Natural killer cell (primary cell): ENCODE results near the gene C16orf87. TPM values are rescaled to one million over a fixed set of nuclear protein-coding genes. Genes with fewer than 3 reads are reported as not detected.

Source experiments
- ATAC-seq, 3 donors: fragments of 150-1000 bp in 2 of 3; fragments of 200-7000 bp in 1 of 3; cut with Tn5 transposase; 1 replicate in 1 of 3; 2 replicates in 2 of 3; pipeline ENCODE4 v1.10.0; 2021; ENCODE audit warnings: mild to moderate bottlenecking in 2 of 3, moderate library complexity in 2 of 3
- DNase-seq, 2 donors: peaks; one replicate each; pipeline versions ENCODE4 v3.0.0 to v3.0.0-alpha.2; 2013 to 2021; ENCODE audit warnings: mixed read lengths in 1 of 2
- H3K27ac ChIP-seq: one replicate; pipeline ENCODE4 v1.5.1; 2013; ENCODE audit warnings: mild to moderate bottlenecking, low read length
- H3K27me3 ChIP-seq: one replicate; pipeline ENCODE4 v1.6.1; 2013; ENCODE audit warnings: low read length; ENCODE audit not compliant: control insufficient read depth, insufficient read depth
- H3K36me3 ChIP-seq: one replicate; pipeline ENCODE4 v1.6.1; 2013; ENCODE audit warnings: low read length; ENCODE audit not compliant: control insufficient read depth, insufficient read depth
- H3K4me1 ChIP-seq: one replicate; pipeline ENCODE4 v1.6.1; 2013; ENCODE audit warnings: low read length; ENCODE audit not compliant: control insufficient read depth, insufficient read depth
- H3K4me3 ChIP-seq: one replicate; pipeline ENCODE4 v1.5.1; 2013; ENCODE audit warnings: low read length
- H3K9me3 ChIP-seq: one replicate; pipeline ENCODE4 v1.6.1; 2013; ENCODE audit warnings: low read length; ENCODE audit not compliant: control insufficient read depth, insufficient read depth
- H3K27ac Mint-ChIP-seq, 2 donors: one replicate each; pipeline ENCODE4 v1.8.0; 2022; ENCODE audit warnings: mild to moderate bottlenecking in 2 of 2, mixed read lengths in 2 of 2, moderate library complexity in 1 of 2
- H3K27me3 Mint-ChIP-seq, 2 donors: one replicate each; pipeline ENCODE4 v1.8.0; 2022; ENCODE audit warnings: low read depth in 2 of 2, mixed read lengths in 2 of 2
- H3K36me3 Mint-ChIP-seq: one replicate; pipeline ENCODE4 v1.8.0; 2022; ENCODE audit warnings: mixed read lengths
- H3K4me1 Mint-ChIP-seq, 2 donors: one replicate each; pipeline ENCODE4 v1.8.0; 2022; ENCODE audit warnings: mixed read lengths in 2 of 2
- H3K4me3 Mint-ChIP-seq: one replicate; pipeline ENCODE4 v1.8.0; 2022; ENCODE audit warnings: mild to moderate bottlenecking, moderate library complexity, mixed read lengths
- H3K9me3 Mint-ChIP-seq, 2 donors: one replicate each; pipeline ENCODE4 v1.8.0; 2022; ENCODE audit warnings: mixed read lengths in 2 of 2
- WGBS: methylation state at CpG from one replicate; pipeline ENCODE4 v1.1.7; 2013; ENCODE audit warnings: missing lambda C conversion rate; ENCODE audit not compliant: insufficient coverage; 5-methylcytosine and 5-hydroxymethylcytosine counted together
- intact Hi-C: fragments of 100-400 bp; cut with micrococcal nuclease; formaldehyde crosslinking; loops from one replicate; pipeline ENCODE4 v1.14.2; 2022
- total RNA-seq, 4 donors: library from RNA; stranded (reverse); fragments of 120-200 nt in 1 of 4; gene quantifications; one replicate each; pipeline versions ENCODE4 v1.2.3 to v1.2.4, GENCODE V29; 2013 to 2022
- TF ChIP-seq, protein P1 (sequence below): fragments of 200-600 bp; IDR thresholded peaks from one replicate; pipeline ENCODE4 v1.8.0; 2022; ENCODE audit warnings: antibody characterized with exemption

Gene C16orf87
- total RNA-seq, 3 donors from 2014 or later (not counting 1 experiment from before 2014, with no cell fraction given): 18.3 to 23.0 (median 18.8) TPM

DNA sequence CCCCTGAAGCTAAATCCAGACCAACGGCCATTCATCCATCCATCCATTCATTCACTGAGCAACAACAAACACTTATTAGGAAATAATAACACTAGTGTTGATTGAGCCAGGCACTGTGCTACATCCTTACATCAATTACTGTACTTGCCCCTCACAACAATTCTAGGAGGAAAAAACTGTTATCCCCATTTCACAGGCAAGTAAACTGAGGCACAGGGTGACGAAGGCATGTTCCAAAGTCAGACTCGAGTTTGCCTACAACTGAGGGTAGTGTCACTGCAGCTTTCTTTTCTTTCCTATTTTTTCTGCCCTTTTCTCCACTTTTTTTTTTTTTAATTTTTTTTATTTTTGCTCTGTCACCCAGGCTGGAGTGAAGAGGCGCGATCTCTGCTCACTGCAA lies 71.7 kb downstream of the C16orf87 start:
- Mint-ChIP-seq H3K36me3 (no peaks in the 10 kb centered on the region), H3K9me3 (no peaks in the 10 kb centered on the region), H3K4me1 (no peaks in the 10 kb centered on the region), H3K27ac (no peak overlapping the region), H3K27me3 (peaks cover 0 to 3% of the 10 kb centered on the region in 2 donors), H3K4me3 (no peak overlapping the region)
- no peaks in the 10 kb centered on the region for H3K27me3 ChIP-seq
- no peaks in the 10 kb centered on the region for H3K9me3 ChIP-seq
- no peaks in the 10 kb centered on the region for H3K36me3 ChIP-seq
- H3K27ac ChIP-seq: no peak overlapping the region
- ATAC-seq (no peak), DNase-seq (no peak)
- 86% methylated on average over 5 of the region's 5 CpGs for WGBS
- H3K4me1 ChIP-seq: no peaks in the 10 kb centered on the region
- H3K4me3 ChIP-seq: no peak overlapping the region
- intact Hi-C loops: no loop called here
- TF ChIP-seq, protein P1, sequence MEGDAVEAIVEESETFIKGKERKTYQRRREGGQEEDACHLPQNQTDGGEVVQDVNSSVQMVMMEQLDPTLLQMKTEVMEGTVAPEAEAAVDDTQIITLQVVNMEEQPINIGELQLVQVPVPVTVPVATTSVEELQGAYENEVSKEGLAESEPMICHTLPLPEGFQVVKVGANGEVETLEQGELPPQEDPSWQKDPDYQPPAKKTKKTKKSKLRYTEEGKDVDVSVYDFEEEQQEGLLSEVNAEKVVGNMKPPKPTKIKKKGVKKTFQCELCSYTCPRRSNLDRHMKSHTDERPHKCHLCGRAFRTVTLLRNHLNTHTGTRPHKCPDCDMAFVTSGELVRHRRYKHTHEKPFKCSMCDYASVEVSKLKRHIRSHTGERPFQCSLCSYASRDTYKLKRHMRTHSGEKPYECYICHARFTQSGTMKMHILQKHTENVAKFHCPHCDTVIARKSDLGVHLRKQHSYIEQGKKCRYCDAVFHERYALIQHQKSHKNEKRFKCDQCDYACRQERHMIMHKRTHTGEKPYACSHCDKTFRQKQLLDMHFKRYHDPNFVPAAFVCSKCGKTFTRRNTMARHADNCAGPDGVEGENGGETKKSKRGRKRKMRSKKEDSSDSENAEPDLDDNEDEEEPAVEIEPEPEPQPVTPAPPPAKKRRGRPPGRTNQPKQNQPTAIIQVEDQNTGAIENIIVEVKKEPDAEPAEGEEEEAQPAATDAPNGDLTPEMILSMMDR: no peak

DNA sequence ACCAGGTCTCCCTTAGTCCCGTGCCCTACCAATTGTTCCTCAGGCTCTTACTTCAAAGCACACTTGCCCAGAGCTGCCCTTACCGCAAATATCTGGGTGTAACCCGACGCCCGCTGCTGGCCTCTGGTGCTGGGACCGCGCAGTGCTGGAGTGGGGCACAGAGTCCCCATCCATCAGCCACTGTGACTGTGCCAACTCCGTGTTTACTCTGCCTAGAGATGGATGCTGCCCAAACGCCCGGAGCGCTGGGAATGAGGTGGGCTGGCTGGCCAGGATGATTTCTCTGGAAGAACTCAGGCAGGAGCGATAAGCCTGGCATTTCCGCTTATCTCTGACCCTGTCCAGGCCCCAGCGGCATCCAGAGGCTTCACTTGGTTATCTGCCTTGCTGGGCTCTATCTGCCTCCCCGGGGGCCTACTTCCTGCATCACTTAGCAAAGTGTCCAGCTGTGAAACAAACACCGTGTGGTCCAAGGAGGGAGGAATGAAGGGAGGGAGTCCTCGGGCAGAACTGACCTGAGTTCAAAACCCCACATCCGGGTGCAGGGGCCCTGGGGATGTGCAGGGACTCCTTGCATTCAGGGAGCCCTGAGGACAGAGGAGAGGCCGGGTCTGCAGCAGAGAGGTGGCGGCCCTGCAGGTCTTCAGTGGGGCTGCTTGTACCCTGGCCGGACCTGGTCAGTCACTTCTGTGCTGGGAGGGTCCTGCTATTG lies 73.5 kb downstream of the C16orf87 start:
- H3K36me3 Mint-ChIP-seq: no peaks in the 10 kb centered on the region
- WGBS: 85% methylated on average over 21 of the region's 21 CpGs
- TF ChIP-seq, protein P1: no peak
- Histone ChIP-seq H3K27ac (no peak overlapping the region), H3K4me1 (no peaks in the 10 kb centered on the region), H3K36me3 (no peaks in the 10 kb centered on the region), H3K27me3 (no peaks in the 10 kb centered on the region), H3K4me3 (no peak overlapping the region), H3K9me3 (no peaks in the 10 kb centered on the region)
- no peak for DNase-seq
- no peak overlapping the region for H3K4me3 Mint-ChIP-seq
- no peaks in the 10 kb centered on the region for H3K9me3 Mint-ChIP-seq
- peak in 1 of 3 donors; percentile 39 for ATAC-seq
- no peaks in the 10 kb centered on the region for H3K4me1 Mint-ChIP-seq
- H3K27ac Mint-ChIP-seq: no peak overlapping the region
- intact Hi-C loops: no loop called here
- no peaks in the 10 kb centered on the region for H3K27me3 Mint-ChIP-seq

DNA sequence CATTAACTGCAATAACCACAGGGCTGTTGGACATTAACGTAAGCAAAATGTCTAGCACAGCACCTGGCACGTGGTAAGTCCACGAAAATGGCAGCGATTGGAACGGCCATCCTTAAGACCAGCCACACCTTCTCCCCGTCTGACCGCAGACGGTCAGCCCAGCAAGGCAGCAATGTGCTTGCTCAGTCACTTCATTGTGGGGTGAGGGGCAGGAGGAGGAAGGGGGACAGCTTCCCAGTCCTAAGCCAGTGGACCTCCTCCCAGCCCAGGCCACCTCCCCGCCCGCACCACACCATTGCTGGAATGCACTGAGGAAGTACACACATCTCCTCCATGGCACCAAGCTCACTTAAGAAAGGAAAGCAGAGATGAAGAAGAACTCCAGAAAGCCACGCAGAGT lies 74.2 kb downstream of the C16orf87 start:
- intact Hi-C loops: no loop called here
- Histone ChIP-seq H3K27me3 (no peaks in the 10 kb centered on the region), H3K36me3 (no peaks in the 10 kb centered on the region), H3K4me3 (no peak overlapping the region), H3K4me1 (no peaks in the 10 kb centered on the region), H3K27ac (no peak overlapping the region), H3K9me3 (no peaks in the 10 kb centered on the region)
- TF ChIP-seq, protein P1: no peak
- no peaks in the 10 kb centered on the region for H3K9me3 Mint-ChIP-seq
- H3K4me3 Mint-ChIP-seq: no peak overlapping the region
- no peak overlapping the region for H3K27ac Mint-ChIP-seq
- H3K36me3 Mint-ChIP-seq: no peaks in the 10 kb centered on the region
- WGBS: 89% methylated on average over 11 of the region's 11 CpGs
- H3K4me1 Mint-ChIP-seq: no peaks in the 10 kb centered on the region
- no peak for DNase-seq
- H3K27me3 Mint-ChIP-seq: no peaks in the 10 kb centered on the region
- ATAC-seq: no peak

DNA sequence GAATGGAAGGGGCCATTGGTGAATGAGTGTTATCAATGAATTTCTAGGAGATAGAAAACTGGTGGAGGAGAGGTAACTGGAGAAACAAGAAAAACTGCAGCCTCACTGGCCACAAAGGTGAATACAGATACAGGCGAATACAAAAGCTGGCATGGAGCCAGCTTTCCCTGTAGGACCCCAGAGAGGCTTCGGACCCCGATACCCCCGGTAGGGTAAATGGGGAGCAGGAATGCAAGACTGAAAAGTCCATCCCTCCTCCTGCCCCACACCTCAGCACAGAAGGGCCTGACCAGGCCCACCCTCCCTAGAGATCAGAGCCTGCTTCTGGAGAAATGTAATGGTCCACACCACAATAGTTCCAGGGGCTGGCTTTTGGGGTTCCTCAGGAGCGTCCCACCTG lies 78.0 kb downstream of the C16orf87 start:
- no peak for ATAC-seq
- 87% methylated on average over 5 of the region's 5 CpGs for WGBS

More for the DNA sequence above, 78.0 kb downstream of the C16orf87 start:
- TF ChIP-seq, protein P1: no peak
- intact Hi-C loops: no loop called here
- DNase-seq: no peak
- Histone ChIP-seq H3K4me3 (no peak overlapping the region), H3K27ac (no peak overlapping the region), H3K4me1 (no peaks in the 10 kb centered on the region), H3K9me3 (no peaks in the 10 kb centered on the region), H3K36me3 (no peaks in the 10 kb centered on the region), H3K27me3 (no peaks in the 10 kb centered on the region)
- Mint-ChIP-seq H3K4me3 (no peak overlapping the region), H3K9me3 (no peaks in the 10 kb centered on the region), H3K36me3 (no peaks in the 10 kb centered on the region), H3K27ac (no peak overlapping the region), H3K4me1 (no peaks in the 10 kb centered on the region), H3K27me3 (no peaks in the 10 kb centered on the region)
